Activated CD4-positive, alpha-beta T cell treated with anti-CD3 and anti-CD28 coated beads, Interleukin-2, amount 50 U/mL, for 48 hours (primary cell): Measurements from ENCODE around the gene CLOCK.

Experiments
- DNase-seq, 2 experiments: peaks; one replicate each; pipeline ENCODE4 v3.0.0-alpha.2; 2020

CLOCK gene

GRCh38 chr4:55539658-55540057 lies 7.1 kb downstream of the CLOCK start:
- no peak for DNase-seq

GRCh38 chr4:55538531-55538930 lies 8.2 kb downstream of the CLOCK start:
- no peak for DNase-seq

- DNase-seq = no peak
These were observed 12.4 kb downstream of the CLOCK start for GRCh38 chr4:55534306-55534705.

- no peak for DNase-seq
These were observed 16.0 kb downstream of the CLOCK start for GRCh38 chr4:55530691-55531090.

- no peak for DNase-seq
These were observed 16.5 kb downstream of the CLOCK start for GRCh38 chr4:55530167-55530566.

GRCh38 chr4:55528491-55528890 lies 18.2 kb downstream of the CLOCK start:
- DNase-seq = no peak

DNA sequence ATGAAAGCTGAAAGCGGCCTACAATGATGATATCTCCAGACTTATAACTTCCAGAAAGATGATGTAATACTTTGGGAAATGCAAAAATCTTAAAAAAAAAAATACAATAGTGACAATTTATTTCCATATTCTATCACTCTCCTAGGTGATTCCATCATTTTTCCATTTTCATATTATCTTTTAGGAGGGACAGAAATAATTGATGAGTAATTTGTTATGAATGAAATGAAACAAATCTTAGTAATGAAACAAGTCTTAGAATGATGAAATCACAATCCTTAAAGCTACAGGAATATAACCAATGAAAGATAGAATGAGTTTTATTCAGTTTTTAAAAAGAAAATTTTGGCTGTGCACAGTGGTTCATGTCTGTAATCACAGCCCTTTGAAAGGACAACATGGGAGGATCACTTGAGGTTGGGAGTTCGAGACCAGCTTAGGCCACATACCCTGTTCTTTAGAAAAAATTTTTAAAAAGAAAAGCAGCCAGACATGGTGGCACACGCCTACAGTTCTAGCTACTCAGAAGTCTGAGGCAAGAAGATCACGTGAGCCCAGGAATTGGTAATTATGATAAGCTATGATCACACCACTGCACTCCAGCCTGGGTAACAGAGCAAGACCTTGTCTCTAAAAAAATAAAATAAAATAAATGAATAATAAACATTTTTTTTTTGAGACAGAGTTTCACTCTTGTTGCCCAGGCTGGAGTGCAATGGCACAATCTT lies 21.7 kb downstream of the CLOCK start:
- no peak for DNase-seq

- DNase-seq = no peak
These were observed 28.3 kb downstream of the CLOCK start for GRCh38 chr4:55518442-55518841.

GRCh38 chr4:55517526-55518229 lies 29.0 kb downstream of the CLOCK start:
- no peak for DNase-seq

GRCh38 chr4:55512922-55513571 lies 33.7 kb downstream of the CLOCK start:
- DNase-seq = no peak

GRCh38 chr4:55512077-55512476 lies 34.6 kb downstream of the CLOCK start:
- no peak for DNase-seq

GRCh38 chr4:55510685-55511084 lies 36.0 kb downstream of the CLOCK start:
- DNase-seq = no peak

DNA sequence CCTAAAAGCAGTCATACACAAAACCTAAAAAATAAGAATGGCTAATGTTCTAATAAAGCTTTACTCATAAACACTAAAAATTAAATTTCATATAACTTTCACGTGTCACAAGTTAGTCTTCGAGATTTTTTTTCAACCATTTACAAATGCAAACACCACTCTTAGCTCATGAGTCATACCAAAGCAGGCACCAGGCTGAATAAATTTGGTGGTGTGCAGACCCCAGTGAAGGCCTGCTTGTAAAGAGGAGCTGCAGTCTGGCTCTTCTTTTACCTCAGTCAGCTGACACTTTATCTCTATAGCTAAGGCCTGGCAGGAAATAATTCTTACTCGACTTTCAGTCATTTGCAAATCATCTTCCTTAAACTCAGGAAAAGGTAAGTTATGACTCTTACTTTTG lies 37.4 kb downstream of the CLOCK start:
- no peak for DNase-seq

DNA sequence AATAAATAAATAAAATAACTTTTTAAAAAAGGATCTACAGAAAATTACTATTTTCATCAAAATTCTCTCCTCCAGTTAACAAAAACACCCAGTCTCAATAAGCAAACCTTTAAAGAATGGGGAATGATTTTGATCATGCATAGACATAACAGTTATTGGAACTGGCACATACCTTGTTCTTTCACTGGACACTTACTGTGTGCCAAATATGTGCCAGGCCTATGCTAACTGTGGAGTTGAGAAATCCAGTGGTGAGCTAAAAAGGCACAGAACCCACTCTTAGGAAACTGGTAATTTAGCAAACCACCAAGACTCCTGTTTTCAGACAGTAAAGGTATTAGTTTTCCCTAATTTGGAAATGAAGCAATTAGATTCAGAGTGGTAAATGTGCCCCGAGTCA lies 39.1 kb downstream of the CLOCK start:
- no peak for DNase-seq

- no peak for DNase-seq
These were observed 43.5 kb downstream of the CLOCK start for GRCh38 chr4:55503169-55503568.

DNA sequence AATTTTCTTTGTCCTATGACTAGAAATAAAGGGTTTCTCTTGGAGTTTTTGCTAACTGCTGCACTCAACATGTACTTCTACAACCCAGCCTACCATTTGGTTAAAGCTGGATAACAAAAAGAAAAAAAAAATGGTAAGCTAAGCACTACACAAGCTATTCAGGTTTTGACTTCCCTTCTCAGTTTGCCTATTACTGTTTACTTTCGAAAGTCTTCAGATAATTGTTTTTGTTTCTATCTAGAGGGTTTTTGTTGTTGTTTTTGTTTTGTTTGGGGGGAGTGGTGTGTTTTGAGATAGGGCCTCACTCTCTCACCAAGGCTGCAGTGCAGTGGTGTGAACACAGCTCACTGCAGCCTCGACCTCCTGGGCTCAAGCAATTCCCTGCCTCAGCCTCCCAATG lies 46.6 kb downstream of the CLOCK start:
- DNase-seq = no peak

DNA sequence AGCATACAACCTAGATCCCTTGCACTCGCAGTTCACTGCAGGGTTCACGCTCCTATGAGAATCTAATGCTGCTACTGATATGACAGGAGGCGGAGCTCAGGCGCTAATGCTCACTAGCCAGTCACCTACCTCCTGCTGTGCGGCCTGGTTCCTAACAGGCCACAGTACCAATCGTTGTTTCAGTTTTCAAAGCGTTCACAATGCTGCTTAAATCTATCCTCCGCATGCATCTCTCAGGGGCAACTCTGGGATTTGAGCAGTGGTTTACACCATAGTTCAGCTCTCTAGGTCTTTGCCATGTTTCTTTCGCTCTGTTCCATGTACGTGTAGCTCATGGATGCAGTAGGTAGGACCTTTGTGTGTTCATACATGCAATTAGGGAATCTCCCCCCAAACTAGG lies 47.2 kb downstream of the CLOCK start:
- DNase-seq = no peak

GRCh38 chr4:55498051-55498450 lies 48.7 kb downstream of the CLOCK start:
- no peak for DNase-seq

GRCh38 chr4:55491486-55491885 lies 55.2 kb downstream of the CLOCK start:
- no peak for DNase-seq

DNA sequence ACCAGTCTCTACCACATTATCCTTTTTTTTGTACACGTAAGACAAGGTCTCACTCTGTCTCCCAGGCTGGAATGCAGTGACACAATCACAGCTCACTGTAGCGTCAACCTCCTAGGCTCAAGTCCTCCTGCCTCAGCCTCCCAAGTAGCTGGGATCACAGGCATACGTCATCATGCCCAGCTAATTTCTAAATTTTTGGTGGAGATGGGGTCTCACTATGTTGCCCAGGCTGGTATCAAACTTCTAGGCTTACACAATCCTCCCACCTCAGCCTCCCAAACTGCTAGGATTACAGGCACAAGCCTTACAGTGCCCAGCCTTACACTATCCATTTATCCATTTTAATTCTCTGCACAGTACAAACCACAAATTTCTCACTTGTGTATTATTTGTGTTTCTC lies 58.0 kb downstream of the CLOCK start:
- no peak for DNase-seq

- DNase-seq = no peak
These were observed 60.9 kb downstream of the CLOCK start for GRCh38 chr4:55485821-55486220.

DNA sequence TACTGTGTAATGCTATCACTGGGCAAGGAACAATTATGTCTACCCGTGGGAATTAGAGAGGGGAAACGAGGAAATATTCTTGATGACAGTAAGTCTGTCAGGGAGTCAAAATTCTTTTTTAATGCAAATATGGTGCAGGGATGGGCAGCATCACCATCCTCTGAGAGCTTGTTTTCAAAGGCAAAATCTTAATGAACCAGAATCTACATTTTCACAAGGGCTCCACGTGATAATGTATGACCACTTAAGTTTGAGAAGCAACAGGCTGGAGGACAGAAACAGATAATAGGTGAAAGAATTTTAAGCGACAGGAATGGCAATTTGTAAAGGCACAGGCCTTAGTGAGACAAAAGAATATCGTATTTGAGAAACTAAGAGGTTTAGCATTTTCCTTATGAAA lies 63.4 kb downstream of the CLOCK start:
- DNase-seq = no peak

DNA sequence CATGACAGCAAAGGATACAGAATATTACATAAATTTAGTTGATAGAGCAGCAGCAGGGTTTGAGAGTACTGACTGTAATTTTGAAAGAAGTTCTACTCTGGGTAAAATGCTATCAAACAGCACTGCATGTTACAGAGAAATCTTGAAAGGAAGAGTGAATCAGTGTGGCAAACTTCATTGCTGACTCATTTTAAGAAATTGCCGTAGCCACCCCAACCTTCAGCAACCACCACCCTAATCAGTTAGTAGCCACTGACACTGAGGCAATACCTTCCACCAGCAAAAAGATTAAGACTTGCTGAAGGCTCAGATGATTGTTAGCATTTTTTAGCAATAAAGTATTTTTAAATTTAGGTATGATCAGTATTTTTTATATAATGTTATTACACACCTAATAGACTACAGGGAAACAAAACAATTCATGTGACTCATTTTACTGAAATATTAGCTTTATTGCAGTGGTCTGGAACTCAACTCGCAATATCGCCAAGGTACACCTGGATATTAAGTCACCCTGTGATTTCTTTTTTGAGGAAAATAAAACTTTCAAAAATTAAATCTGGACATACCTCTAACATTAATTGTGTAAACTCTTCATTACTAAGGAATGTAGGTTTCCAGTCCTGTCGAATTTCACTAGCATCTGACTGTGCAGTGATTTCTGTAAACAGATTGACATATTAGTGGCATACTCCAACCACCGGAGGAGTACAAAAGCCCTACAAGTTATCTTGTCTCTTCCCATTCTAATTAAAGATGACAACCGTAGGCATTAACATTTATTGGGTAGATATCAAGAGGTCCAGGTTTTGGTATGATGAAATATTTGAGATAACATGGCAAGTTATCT lies 71.1 kb downstream of the CLOCK start:
- DNase-seq = peak in 1 of 2 experiments; percentile 7
